NCI-H1694 (cell line): ENCODE data around the gene PRPH.
A peak's percentile ranks its signal among the peaks of the same experiment; 100 is the strongest.
"Not testable (repeated sequence)": the region's sequence is repeated elsewhere in the genome, so short reads cannot be mapped to it uniquely, and the experiment has no call there.

ENCODE experiments used
- DNase-seq: peaks from one replicate; lab custom pipeline; 2025; lab: John Stamatoyannopoulos, UW

PRPH gene

DNA sequence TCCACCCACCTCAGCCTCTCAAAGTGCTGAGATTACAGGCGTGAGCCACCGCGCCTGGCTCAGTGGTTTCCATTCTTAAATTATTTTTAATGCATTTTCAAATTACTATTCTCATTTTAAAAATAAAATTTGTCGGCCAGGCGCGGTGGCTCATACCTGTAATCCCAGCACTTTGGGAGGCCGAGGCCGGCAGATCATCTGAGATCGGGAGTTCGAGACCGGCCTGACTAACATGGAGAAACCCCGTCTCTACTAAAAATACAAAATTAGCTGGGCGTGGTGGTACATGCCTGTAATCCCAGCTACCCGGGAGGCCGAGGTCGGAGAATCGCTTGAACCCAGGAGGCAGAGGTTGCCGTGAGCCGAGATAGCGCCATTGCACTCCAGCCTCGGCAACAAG lies 38.8 kb downstream of the PRPH start:
- not testable (repeated sequence) for DNase-seq

DNA sequence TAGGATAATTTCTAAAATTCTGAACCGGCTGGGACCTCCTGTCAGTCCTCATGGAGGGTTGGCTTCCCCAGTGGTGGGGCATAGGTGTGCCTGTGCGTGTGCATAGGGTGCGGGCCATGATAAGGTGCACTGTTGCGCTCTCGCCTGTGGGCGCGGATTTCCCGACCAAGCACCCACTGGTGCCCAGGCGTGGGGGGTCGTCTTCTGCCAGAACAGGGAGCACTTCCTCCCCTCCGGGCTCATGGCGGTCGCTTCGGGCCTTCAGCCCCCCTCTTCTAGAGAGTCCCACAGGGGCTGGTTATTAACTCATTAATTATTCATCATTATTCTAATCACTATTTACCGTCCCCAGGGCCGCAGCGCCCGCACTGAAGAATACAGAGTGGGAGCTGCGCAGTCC lies 39.3 kb downstream of the PRPH start:
- DNase-seq, result no peak

DNA sequence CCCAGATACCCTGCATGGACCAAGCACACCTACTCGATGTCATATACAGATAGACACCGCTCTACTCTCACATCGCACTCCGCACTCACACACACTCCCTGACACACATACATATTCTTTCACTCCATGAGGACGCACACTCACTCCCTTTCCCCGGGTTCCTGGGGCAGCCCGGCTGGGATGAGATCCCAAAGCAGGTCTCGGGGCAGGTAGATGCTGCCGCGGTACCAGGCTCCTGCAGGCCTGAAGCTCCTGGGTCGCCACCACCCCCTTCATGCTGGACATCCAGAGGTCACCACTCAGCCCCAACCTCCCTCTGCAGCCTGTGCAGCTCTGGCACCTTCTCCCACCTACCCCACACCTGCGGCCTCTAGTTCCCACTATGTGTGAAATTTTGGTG lies 39.7 kb downstream of the PRPH start:
- DNase-seq, result no peak

DNA sequence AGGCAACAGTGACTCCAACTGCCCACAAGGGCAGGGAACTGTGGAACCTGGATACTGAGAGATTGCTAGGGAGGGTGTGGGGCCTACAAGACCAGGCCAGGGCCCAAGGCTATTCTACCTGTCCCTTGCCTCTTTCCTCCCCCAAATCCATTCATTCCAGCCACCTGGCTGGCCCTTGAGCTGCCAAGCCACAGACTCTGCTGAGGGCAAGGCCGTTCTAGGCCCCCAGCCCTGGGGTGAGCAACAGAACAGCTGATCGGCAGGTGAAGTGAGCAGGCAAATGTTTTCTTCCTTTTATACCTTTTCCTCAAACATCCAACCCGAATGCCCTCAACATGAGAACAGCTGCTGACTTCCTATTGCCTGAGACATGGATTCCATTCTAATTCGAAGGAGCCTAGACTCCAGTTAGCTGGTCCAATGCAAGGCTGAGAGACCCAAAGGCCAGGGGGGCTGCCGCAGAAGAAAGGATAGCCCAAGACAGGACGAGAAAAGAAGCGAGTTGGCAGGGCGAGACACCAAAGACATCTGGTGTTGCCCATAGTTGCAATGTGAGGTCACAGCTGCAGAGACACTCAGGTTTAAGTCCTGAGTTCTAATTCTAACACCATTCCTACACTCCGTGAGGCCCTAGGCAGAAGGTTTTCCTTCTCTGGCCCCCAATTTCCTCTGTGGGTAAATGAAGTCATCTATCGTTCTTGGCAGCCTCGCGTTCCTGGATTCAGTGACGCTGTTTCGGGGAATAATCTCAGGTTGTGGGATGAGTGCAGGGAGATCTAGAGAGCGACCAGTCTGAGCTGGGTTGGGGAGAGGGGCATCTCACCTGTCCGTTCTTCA lies 40.4 kb downstream of the PRPH start:
- no peak for DNase-seq

DNA sequence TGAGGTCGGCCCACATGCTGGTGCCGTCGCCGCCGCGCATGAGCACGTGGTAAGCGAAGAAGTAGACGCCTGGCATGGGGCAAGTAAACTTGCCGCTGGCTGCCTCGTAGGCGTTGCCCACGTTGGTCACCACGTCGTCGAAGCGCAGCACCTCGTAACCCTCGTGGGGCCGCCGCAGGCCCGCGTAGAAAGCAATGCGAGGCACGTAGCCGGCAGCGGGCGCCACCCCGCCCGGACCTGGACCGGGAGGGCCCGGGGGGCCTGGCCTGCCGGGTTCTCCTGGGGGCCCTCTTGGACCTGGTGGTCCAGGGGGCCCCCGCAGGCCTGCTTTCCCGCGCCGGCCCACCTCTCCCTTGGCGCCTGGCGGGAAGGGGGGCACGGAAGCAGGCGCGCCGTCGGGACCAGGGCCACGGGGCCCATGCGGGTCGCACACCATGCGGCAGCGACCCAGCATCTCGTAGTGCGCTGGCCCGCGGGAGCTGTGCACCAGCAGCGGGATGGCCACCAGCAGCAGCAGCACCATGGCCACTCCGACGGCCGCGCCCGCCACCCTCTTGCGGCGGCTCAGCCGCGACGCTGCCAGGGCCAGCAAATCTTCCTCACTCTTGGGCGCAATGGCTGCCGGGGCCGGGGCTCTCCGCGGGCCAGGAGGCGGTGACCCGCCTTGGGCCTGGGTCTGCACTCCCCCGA lies 41.2 kb downstream of the PRPH start:
- DNase-seq, result no peak

DNA sequence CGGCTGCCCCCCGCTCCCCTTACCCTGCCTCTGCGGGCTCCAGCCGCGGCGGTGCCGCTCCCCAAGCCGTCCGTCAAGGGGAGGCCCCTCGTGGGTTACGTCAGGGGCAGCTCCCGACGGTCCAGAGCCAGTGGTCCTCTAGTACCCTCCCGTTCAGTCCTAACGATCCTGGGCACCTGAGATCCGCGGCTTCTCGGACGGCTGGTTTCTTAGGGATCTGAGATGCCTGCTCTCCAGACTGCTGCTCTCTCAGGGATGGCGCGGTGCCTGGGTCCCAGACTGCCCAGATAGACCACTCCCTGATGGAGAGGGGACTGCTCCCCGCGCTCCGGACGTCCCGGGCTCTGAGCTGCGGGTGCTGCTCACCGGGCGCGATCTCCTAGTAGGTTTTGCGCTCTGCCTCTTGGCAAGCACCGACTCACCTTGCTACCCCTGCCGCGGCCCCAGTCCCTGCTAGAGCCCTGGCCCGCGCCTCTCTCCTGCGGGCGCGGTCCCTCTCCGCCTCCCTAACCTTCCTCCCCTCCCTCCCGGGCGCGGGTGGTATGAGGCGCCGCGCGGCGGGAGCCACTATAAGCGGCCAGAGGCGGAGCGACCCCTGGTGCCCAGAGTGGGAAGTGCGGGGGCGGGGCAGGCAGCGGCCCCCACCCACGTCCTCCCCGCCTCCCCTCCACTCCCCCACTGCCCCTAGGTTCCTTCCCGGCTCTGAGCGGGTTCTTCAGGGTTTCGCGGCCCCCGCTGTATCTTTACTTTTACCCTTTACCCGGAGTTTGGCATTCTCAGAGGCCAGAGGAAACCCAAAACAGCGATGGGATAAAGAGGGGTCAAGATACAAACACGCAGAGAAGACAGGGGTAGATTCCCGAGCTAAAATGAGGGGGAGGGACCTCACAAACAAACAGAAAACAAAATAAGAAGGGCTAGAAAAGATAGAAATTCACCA lies 42.0 kb downstream of the PRPH start, which contains the start of gene C1QL4:
TSS of gene C1QL4 (minus strand) at position 544 of the 940 bp plus-strand sequence. CDS start 711 bp downstream, outside the sequence.
- peak; percentile 58 for DNase-seq

DNA sequence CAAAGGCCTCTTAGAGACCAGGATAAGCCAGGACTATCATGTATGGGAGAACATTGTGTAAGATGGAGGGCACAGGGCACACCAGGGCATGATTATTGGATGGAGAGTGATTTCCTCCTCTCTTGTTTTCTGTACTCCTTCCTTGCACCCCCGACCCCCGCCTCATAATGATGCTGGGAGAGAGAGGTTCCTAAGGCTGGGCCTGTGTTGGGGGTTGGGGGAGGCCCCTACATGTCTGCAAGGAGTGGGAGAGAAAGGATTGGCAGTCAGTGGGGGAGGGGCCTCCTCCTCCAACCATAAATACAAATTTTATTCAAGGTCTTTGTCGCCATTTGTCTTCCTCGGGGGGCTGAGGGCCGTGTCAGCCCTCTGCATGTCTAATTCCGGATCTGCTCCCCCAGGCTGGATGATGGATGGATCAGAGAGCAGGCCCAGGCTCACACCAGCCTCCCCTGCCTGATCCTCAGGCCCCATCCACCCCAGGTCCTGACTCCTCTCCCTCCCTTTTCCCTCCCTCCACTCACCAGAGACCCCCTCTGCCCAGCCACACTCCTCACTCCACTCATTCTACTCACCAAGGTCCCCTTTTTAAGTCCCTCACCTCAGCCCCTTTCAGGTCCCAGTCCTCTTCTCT lies 44.0 kb downstream of the PRPH start:
- DNase-seq, result no peak

DNA sequence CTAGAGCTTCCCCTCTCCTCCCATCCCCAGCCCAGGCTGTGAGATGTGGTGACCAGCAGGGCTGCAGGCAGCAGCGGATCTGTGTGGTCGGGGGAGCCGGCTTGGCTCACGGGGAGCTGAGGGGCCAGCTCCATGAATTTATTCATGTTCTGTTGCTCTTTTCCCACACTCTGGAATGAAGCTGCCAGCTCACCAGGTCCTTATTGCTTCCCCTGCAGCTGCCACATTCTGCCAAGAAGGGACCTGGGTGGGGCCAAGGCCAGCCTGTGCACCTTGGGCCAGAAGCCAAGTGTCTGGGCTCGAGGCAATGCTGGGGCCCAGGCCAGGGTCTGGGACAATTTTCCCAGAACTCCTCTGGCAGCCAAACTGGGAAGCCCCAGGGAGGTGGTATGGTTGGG lies 44.5 kb downstream of the PRPH start:
- no peak for DNase-seq

DNA sequence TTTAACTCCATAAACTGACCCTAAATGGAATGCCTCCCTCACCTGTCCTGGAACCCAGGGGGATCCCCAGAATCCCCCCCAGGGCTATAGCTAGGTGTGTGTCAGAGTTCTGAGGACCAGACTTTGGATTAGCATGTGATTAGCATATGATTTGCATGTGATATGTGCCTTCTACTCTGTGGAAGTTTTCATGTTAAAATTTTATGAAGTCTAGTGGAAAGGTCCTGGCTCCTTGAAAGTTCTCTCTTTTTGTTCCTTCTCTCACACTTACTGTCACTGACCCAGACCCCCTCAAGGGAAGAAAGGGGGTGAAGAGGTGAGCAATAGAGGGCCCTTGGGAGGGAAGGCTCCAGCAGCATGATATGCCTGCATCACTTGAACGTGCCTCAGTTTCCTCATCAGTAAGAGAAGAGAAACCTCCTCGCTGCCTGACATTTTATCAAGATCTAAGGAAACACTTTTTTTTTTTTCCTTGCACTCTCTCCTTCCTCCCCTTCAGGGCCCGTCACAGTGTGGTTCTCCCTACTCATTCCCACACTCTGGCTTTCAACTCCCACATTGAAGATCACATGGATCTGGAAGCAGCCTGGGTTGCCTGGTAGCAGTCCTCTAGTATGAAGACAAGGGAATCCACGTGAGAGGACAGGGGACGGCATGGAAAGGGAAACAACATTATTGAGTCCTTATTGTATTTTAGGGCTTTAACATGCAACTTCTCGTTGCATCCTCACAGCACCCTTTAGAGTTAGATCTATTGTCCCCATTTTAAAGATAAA lies 45.3 kb downstream of the PRPH start:
- DNase-seq, result no peak

DNA sequence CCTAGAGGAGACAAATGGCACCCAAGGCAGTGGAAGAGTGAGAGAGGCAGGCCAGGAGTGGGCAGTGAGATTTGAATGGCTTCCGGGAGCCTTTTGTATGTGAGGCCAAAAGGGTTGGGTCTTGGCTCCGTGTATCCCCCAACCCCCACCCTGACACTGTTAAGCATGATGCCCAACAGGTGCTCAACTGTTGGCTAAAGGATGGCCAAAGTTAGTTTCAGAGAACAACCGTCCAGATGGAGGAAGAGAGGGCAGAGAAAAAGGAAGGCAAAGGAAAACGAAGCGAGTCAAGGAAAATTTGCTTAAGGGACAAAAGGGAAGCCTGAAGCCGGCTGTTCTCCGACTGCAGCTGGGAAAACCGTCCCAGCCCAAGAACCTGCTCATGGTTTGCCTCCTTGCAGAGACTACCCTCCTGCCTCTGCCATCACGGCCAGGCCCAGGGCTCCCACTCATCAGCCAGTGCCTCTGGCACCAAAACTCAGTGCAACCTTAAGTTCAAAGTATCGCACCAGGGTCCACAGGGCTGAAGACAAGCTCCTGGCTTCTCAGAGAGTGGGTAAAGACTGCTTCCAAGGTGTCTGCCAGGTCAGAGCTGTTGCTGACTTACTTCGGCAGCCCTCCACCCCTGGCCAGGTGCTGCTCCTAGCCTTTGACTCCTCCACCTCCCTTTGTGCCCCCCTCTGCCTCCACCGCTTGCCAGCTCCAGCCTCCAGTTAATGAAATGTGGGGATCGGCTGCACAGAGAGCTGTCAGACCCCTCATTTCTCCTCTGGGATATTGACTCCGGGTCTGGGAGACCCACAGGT lies 46.2 kb downstream of the PRPH start:
- no peak for DNase-seq

DNA sequence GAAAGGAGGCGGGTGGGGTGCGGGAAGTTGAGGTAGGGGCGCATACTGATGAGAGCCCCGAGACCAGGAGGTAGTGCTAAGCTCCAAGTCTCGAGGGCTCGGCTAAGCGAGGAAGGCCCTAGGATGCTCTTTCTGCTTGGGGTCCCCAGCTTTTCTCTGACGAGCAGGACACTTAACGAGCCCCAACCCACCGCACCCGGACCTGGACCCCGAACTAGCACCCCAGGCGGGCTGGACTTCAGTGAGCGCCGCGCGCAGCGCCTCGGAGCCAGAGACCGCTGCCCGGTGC lies 46.8 kb downstream of the PRPH start:
- DNase-seq, result no peak

DNA sequence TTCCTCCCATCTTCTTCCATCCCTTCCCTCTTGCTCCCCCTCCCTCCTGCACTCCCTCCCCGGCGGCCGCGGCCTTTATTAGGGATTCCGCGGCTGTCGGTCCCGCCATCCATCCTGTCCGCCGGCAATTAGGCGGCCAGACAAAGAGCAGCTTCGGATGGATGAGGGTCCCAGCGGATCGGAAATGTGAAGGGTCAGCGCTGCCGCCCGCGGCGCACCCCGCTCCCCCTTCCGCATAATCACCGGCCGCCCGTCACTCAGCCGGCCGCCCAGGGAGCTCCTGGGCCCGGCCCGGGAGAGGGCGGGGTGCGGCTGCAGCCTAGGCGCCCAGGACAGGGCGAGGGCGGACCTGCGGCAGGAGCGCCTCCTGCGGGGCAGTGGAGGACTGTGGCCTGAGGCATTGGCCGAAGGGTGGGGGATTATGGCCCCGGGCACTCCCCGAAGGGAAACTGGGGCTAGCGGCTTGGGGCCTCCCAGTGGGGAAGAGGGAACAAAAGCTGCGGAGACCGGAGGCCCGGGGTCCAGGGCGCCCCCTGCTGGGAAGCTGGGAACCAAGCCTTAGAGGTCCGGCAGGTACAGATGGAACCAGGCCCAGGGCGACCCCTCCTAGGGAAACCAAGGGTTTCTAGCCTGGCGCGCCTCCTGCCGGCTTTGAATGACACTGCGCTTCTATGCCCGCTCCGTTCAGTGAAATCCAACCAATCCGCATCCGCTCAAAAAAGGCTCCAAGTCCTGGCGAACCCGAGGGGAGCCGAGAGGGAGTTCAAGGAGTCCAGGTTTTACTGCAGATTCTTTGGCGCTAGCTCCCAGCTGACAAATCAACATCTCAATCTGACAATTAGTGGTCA lies 47.3 kb downstream of the PRPH start:
- DNase-seq, result peak; percentile 92

DNA sequence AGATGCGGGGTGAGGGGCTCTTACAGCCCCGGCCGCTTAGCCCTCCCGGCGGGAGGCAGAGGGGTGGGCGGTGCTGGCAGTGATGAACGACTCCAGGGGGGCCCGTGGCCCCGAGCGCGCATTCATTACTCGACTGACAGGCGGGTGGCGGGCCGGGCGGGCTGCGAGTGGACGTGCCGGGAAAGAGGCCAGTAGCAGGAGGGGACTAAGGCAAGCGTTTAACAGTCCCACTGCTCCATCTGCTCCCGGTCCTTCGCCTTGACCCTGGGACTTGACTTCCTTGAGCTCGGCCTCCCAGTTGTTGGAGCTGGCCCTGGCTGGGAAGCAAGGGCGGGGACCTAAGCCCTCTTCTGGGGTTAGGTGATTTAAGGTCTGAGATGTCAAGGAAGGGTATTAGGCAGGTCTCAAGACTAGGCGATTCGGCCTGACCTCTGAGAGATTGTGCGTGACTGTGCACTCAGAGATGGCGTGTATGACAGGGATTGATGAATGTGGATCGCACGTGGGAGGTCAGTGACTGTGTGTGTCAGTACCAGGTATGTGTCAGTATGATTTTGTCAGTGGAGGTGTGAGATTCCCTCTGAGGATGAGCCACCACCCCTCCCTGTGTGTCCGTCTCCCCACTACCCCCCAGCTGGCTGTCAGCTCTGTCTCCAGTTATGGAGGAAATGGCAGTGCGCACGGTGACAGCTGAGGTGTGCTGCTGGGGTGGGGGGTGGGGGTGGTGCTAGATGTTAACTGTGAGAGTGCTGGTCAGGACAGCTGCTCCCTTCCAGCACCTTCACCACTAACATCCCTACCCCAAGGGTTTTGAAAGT lies 48.2 kb downstream of the PRPH start:
- no peak for DNase-seq

DNA sequence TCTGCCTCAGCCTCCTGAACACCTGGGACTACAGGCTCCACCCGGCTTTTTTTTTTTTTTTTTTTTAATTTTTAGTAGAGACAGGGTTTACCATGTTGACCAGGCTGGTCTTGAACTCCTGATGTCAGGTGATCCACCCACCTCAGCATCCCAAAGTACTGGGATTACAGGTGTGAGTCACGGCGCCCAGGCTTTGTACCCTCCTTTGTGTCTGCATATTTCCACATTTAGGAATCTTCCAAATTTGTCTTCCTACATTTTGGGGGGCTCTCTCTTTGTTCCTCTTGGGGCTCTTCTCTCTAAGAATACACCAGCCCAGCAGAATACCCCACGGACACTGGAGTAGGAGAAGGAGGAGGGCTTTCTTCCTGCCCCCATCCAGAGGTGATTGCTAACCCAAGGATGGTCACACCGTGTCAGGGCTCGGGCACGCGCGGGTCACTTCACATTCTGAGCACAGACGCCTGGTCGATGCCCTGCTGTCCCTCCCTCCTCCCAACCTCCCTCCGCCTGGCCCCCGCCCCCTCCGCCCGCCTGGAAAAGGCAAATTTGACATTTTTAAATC lies 49.6 kb downstream of the PRPH start:
- DNase-seq, result no peak

DNA sequence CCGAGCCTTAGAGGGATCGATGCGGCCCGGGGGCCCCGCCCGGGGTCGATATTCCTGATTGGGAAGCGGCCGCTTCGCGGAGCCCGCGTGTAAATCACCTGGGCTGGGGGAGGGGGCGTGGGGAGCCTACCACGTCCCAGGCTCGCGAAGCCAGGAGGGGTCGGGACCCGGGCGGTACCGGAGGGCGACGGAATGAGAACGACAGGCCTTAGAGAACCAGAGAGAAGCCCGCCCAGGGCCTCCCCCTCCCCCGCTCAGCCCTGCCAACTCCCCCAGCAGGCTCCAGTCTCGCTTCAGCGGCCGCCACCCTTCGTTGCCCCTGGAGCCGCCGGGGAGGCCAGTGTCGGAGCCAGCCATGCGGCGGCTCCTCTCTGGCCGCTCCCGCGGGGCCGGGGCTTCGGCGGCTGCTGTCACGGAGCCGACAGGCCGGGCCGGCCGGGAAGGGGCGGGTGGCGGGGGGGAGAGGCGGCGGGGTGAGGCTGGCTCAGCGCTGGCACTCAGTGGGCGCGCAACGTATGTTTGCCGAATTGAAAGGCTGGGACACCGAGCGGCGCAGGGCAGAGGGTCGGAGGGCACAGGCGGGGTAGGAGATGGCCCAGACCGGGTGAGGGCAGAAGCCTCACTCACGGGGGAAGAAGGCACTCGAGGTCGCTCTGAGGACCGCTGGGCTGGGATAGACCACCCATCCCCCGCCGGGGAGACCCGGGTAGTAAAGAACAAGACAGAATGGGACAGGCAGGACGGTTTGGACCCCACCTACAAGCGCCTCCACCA lies 50.3 kb downstream of the PRPH start:
- no peak for DNase-seq

DNA sequence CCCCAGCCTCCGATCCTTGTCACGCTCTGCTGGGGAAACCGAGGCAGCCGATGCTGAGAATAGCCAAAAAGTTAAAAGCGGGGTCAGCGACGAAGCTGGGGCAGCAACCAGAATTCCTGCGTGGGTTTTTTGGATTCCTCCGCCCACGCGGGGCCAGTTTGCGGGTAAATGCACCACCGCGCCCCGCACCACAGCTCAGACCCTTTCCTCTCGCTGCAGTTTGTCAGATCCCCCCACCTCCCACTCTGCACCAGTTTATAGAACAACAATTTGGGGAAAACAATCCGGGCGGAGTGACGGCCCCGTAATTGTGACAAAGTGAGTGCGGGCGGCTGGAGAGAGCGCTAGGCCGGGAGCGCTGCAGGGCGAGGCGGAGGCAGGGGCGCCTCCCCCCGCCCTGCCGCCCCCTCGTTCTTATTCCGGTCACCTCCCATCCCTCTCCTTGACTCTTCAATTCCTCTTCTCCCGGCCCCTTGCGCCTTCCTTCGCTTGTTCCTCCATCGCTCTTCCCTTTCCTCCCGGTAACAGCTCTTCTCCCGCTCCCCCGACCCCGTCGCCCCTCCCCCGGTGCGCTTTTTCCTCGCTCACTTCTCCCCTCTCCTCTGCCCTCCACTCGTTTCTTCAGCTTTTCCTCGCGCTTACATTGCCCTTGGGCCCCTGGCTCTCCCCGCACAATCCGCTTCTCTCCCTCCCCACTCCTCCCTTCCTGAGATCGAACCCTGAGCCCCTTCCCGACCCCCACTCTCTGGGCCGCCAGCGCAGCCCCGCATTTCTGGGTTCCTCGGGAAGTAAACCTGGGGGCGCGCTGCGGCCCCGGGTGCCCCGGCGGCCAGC lies 51.1 kb downstream of the PRPH start:
- no peak for DNase-seq
